SK-N-SH (cell line): ENCODE data around the gene KRTAP5-2. TPM values are rescaled to one million over a fixed set of nuclear protein-coding genes. Genes with fewer than 3 reads are reported as not detected.
"Not testable (repeated sequence)": the region's sequence is repeated elsewhere in the genome, so short reads cannot be mapped to it uniquely, and the experiment has no call there.

ENCODE experiments used
- CTCF ChIA-PET: fragments of 300-600, 350-600 bp; formaldehyde crosslinking; extraction: SDS; loops from one replicate; lab custom pipeline; 2021; lab: Yijun Ruan, JAX
- POLR2A ChIA-PET: fragments of 350-600 bp; sonication (Branson Sonifier 250); formaldehyde crosslinking; extraction: SDS; loops from one replicate; lab custom pipeline; 2020; ENCODE audit warnings: antibody characterized with exemption, inconsistent platforms; lab: Yijun Ruan, JAX
- DNase-seq: peaks from one replicate; pipeline ENCODE4 v3.0.0; 2012
- H2AFZ ChIP-seq: fragments of 200-600 bp; sonication (generic); 2 replicates; pipeline ENCODE4 v1.8.1; 2016; ENCODE audit warnings: antibody characterized with exemption, mild to moderate bottlenecking, low read depth
- H3F3A ChIP-seq: fragments of 200-600 bp; sonication (generic); replicated peaks from 2 replicates; pipeline ENCODE3; 2016; ENCODE audit warnings: antibody characterized with exemption, mild to moderate bottlenecking; ENCODE audit not compliant: insufficient read depth
- H3K27ac ChIP-seq, 2 experiments: fragments of 200-500 bp in 1 of 2; fragments of 200-600 bp in 1 of 2; sonication (Bioruptor generic) in 1 of 2; sonication (generic), shearing (Covaris generic) in 1 of 2; 2 replicates each; pipeline versions ENCODE4 v1.5.1 to v1.6.1; 2014 to 2016; ENCODE audit warnings: low read depth in 2 of 2, inconsistent platforms in 1 of 2, low read length in 1 of 2, mild to moderate bottlenecking in 1 of 2, mixed read lengths in 1 of 2
- H3K27me3 ChIP-seq: fragments of 200-600 bp; sonication (generic), shearing (Covaris generic); 2 replicates; pipeline ENCODE4 v1.6.1; 2016; ENCODE audit warnings: mixed run types; ENCODE audit not compliant: insufficient read depth
- H3K36me3 ChIP-seq, 2 experiments: fragments of 200-500 bp in 1 of 2; fragments of 200-600 bp in 1 of 2; sonication (Bioruptor generic) in 1 of 2; sonication (generic) in 1 of 2; replicated peaks in 1 of 2; 2 replicates each; pipeline versions ENCODE3 to v1.5.1; 2014 to 2016; ENCODE audit warnings: low read length in 1 of 2, mild to moderate bottlenecking in 1 of 2; ENCODE audit not compliant: insufficient read depth in 2 of 2, control insufficient read depth in 1 of 2
- H3K4me1 ChIP-seq, 2 experiments: fragments of 200-500 bp in 1 of 2; fragments of 200-600 bp in 1 of 2; sonication (Bioruptor generic) in 1 of 2; sonication (generic), shearing (Covaris generic) in 1 of 2; 2 replicates each; pipeline versions ENCODE4 v1.5.1 to v1.6.1; 2014 to 2016; ENCODE audit warnings: low read depth in 1 of 2, low read length in 1 of 2, mixed run types in 1 of 2; ENCODE audit not compliant: insufficient read depth in 2 of 2, control insufficient read depth in 1 of 2
- H3K4me2 ChIP-seq: fragments of 200-600 bp; sonication (generic), shearing (Covaris generic); 2 replicates; pipeline ENCODE4 v1.6.1; 2017; ENCODE audit warnings: mixed run types
- H3K4me3 ChIP-seq, 2 experiments: fragments of 200-500 bp in 1 of 2; fragments of 200-600 bp in 1 of 2; sonication (Bioruptor generic) in 1 of 2; sonication (generic), shearing (Covaris generic) in 1 of 2; 2 replicates each; pipeline versions ENCODE4 v1.5.1 to v1.8.1; 2014 to 2016; ENCODE audit warnings: low read depth in 2 of 2, inconsistent platforms in 1 of 2, low read length in 1 of 2, mild to moderate bottlenecking in 1 of 2, mixed read lengths in 1 of 2, moderate library complexity in 1 of 2
- H3K79me2 ChIP-seq: fragments of 200-600 bp; sonication (generic); 2 replicates; pipeline ENCODE4 v1.8.1; 2017; ENCODE audit warnings: mild to moderate bottlenecking; ENCODE audit not compliant: insufficient read depth
- H3K9ac ChIP-seq: fragments of 200-600 bp; sonication (generic); 2 replicates; pipeline ENCODE4 v1.6.1; 2017; ENCODE audit warnings: mixed run types
- H3K9me2 ChIP-seq: fragments of 200-600 bp; sonication (generic); 2 replicates; pipeline ENCODE4 v1.6.1; 2017; ENCODE audit warnings: mixed run types
- H3K9me3 ChIP-seq: fragments of 200-600 bp; sonication (generic); 2 replicates; pipeline ENCODE4 v1.6.1; 2017; ENCODE audit warnings: mixed run types, mild to moderate bottlenecking, moderate library complexity
- H4K20me1 ChIP-seq: fragments of 200-600 bp; sonication (generic); 2 replicates; pipeline ENCODE4 v1.6.1; 2017; ENCODE audit warnings: mild to moderate bottlenecking, mixed run types; ENCODE audit not compliant: insufficient read depth
- CHD2 ChIP-seq: fragments of 150-350 bp; IDR thresholded peaks from 2 replicates; pipeline ENCODE4 v1.6.1; 2018; ENCODE audit warnings: low read length; ENCODE audit not compliant: partially characterized antibody
- EP300 ChIP-seq, 2 experiments: IDR thresholded peaks; 2 replicates each; pipeline versions ENCODE4 v1.4.0 to v1.6.1; 2012; ENCODE audit warnings: borderline replicate concordance in 1 of 2, low read depth in 1 of 2, low read length in 1 of 2
- GABPA ChIP-seq: IDR thresholded peaks from 2 replicates; pipeline ENCODE4 v1.4.0; 2012; ENCODE audit warnings: low read depth, mild to moderate bottlenecking
- MAX ChIP-seq: IDR thresholded peaks from 2 replicates; pipeline ENCODE4 v1.4.0; 2012; ENCODE audit warnings: low read depth
- MEF2A ChIP-seq: IDR thresholded peaks from 2 replicates; pipeline ENCODE4 v1.4.0; 2012; ENCODE audit warnings: low read depth, borderline replicate concordance
- MXI1 ChIP-seq: IDR thresholded peaks from 2 replicates; pipeline ENCODE4 v1.6.1; 2012; ENCODE audit warnings: mild to moderate bottlenecking, low read depth, low read length, improper control_type of control experiment
- NFIC ChIP-seq: IDR thresholded peaks from 2 replicates; pipeline ENCODE4 v1.4.0; 2012; ENCODE audit warnings: borderline replicate concordance
- PBX3 ChIP-seq: IDR thresholded peaks from 2 replicates; pipeline ENCODE4; 2012
- REST ChIP-seq: IDR thresholded peaks from 2 replicates; pipeline ENCODE4 v1.6.1; 2012; ENCODE audit warnings: mild to moderate bottlenecking, low read depth, low read length, moderate library complexity
- RXRA ChIP-seq: IDR thresholded peaks from 2 replicates; pipeline ENCODE4 v1.4.0; 2012; ENCODE audit warnings: low read depth, mild to moderate bottlenecking, borderline replicate concordance
- SMC3 ChIP-seq: IDR thresholded peaks from 2 replicates; pipeline ENCODE4 v1.6.1; 2012; ENCODE audit warnings: low read depth, low read length, improper control_type of control experiment
- TCF12 ChIP-seq: IDR thresholded peaks from 2 replicates; pipeline ENCODE4 v1.4.0; 2012
- USF2 ChIP-seq: fragments of 150-350 bp; IDR thresholded peaks from 2 replicates; pipeline ENCODE4 v1.6.1; 2017; ENCODE audit warnings: antibody characterized with exemption, low read length, low read depth, borderline replicate concordance
- WGBS: methylation state at CpG from one replicate; pipeline ENCODE4 v1.1.6; 2017; ENCODE audit warnings: low lambda C conversion rate; 5-methylcytosine and 5-hydroxymethylcytosine counted together
- polyA plus RNA-seq, 3 experiments: library from polyadenylated mRNA; depleted of rRNA; stranded (reverse); fragments of >200 nt; gene quantifications; 2 replicates each; pipeline ENCODE4 v1.2.3, GENCODE V29; 2012

The KRTAP5-2 gene
- polyA plus RNA-seq, 1 of the 3 experiments (the other 2 are of a cell fraction) = not detected

- DNase-seq = no peak
- no peaks in the 10 kb centered on the region for H3K4me1 ChIP-seq
- no peaks in the 10 kb centered on the region for H3K79me2 ChIP-seq
- no peak overlapping the region for H3K27ac ChIP-seq
- TF ChIP-seq REST (no peak), MEF2A (no peak), SMC3 (no peak), GABPA (no peak), PBX3 (no peak), NFIC (no peak), MAX (no peak), RXRA (no peak), EP300 (IDR thresholded peaks at IDR 0.05; ENCODE audit: borderline replicate concordance in 1 of 2, low read depth in 1 of 2, low read length in 1 of 2) (no peak), USF2 (no peak), TCF12 (no peak), MXI1 (no peak), CHD2 (no peak)
- H3K4me2 ChIP-seq = no peak overlapping the region
- no peak overlapping the region for H2AFZ ChIP-seq
- H3K27me3 ChIP-seq = peaks cover 22% of the 10 kb centered on the region
- ChIA-PET POLR2A (no interaction called here), CTCF (interaction anchor here (1.2 to 3.9 kb wide), 4 partner anchors 24 to 52 kb away, joined by 4 to 45 read pairs (median 6); partner anchors contain the start of gene KRTAP5-5)
- no peaks in the 10 kb centered on the region for H3K36me3 ChIP-seq
- no peaks in the 10 kb centered on the region for H4K20me1 ChIP-seq
- no peak overlapping the region for H3K9ac ChIP-seq
- no peaks in the 10 kb centered on the region for H3K9me2 ChIP-seq
- 30% methylated on average over 6 of the region's 6 CpGs for WGBS
- no peaks in the 10 kb centered on the region for H3F3A ChIP-seq
- no peak overlapping the region for H3K4me3 ChIP-seq
- H3K9me3 ChIP-seq = no peaks in the 10 kb centered on the region
Measured at GRCh38 chr11:1598816-1599215, 722 bp upstream of the KRTAP5-2 start.

- H3K9ac ChIP-seq, H3K27ac ChIP-seq, POLR2A ChIA-PET, H3K4me1 ChIP-seq, H3K79me2 ChIP-seq, H3F3A ChIP-seq, H3K9me2 ChIP-seq, DNase-seq, H3K4me3 ChIP-seq, H2AFZ ChIP-seq, H3K36me3 ChIP-seq, H3K4me2 ChIP-seq, H3K9me3 ChIP-seq, H4K20me1 ChIP-seq: not testable (repeated sequence)
- H3K27me3 ChIP-seq = peaks cover 22% of the 10 kb centered on the region
- 25% methylated on average over 3 of the region's 3 CpGs for WGBS
- CTCF ChIA-PET = interaction anchor here (1.2 to 3.9 kb wide), 5 partner anchors 23 to 52 kb away, joined by 3 to 45 read pairs (median 5); partner anchors contain the start of gene KRTAP5-5
Measured at GRCh38 chr11:1598406-1598805, 312 bp upstream of the KRTAP5-2 start.
